K562 (cell line): ENCODE data around the gene ABCA1. TPM values are rescaled to one million over a fixed set of nuclear protein-coding genes. Genes with fewer than 3 reads are reported as not detected.

Source experiments
- DMBX1 ChIP-seq: fragments of 250-450 bp; sonication (Bioruptor Pico); IDR thresholded peaks from 2 replicates; pipeline ENCODE4 v1.8.0; 2022; ENCODE audit warnings: inconsistent platforms, mild to moderate bottlenecking, moderate library complexity, borderline replicate concordance
- E2F6 ChIP-seq, 2 experiments: IDR thresholded peaks; 2 replicates each; pipeline ENCODE4 v1.6.1; 2011; ENCODE audit warnings: borderline replicate concordance in 1 of 2, control low read depth in 1 of 2, low read depth in 1 of 2, low read length in 1 of 2, mild to moderate bottlenecking in 1 of 2, mixed read lengths in 1 of 2, moderate library complexity in 1 of 2; ENCODE audit not compliant: insufficient read depth in 1 of 2, insufficient read length in 1 of 2, poor library complexity in 1 of 2, severe bottlenecking in 1 of 2; ENCODE audit errors: extremely low read depth in 1 of 2
- FOXM1 ChIP-seq, 2 experiments: fragments of 450-650 bp in 1 of 2; sonication (generic) in 1 of 2; formaldehyde crosslinking in 1 of 2; IDR thresholded peaks; 2 replicates each; pipeline versions ENCODE4 v1.6.1 to v1.9.0; 2017 to 2022; ENCODE audit warnings: low read depth in 2 of 2, mild to moderate bottlenecking in 2 of 2, missing genetic modification reagents in 1 of 2, moderate library complexity in 1 of 2
- GTF2B ChIP-seq: IDR thresholded peaks from 2 replicates; pipeline ENCODE4 v1.6.1; 2011; ENCODE audit not compliant: insufficient read length; ENCODE audit errors: extremely low read depth
- HMG20B ChIP-seq: fragments of 250-450 bp; sonication (Bioruptor Pico); IDR thresholded peaks from 2 replicates; pipeline ENCODE4 v1.5.0; 2021; ENCODE audit warnings: mild to moderate bottlenecking
- KLF16 ChIP-seq: IDR thresholded peaks from 2 replicates; pipeline ENCODE4 v1.6.1; 2016; ENCODE audit warnings: antibody characterized with exemption
- NR0B1 ChIP-seq: fragments of 450-650 bp; IDR thresholded peaks from one replicate; pipeline ENCODE4 v1.6.1; 2018; ENCODE audit warnings: mild to moderate bottlenecking, moderate library complexity; ENCODE audit not compliant: partially characterized antibody
- PML ChIP-seq: IDR thresholded peaks from 2 replicates; pipeline ENCODE4 v1.6.1; 2012; ENCODE audit warnings: low read length, inconsistent platforms
- RBM14 ChIP-seq: fragments of 200-400 bp; formaldehyde crosslinking; IDR thresholded peaks from 2 replicates; pipeline ENCODE4 v1.6.1; 2018; ENCODE audit warnings: low read depth, mild to moderate bottlenecking, low read length, moderate library complexity, borderline replicate concordance; ENCODE audit not compliant: insufficient read depth
- THAP12 ChIP-seq: fragments of 250-450 bp; sonication (Bioruptor Pico); IDR thresholded peaks from 2 replicates; pipeline ENCODE4 v1.9.0; 2021; ENCODE audit warnings: mild to moderate bottlenecking, inconsistent platforms
- VEZF1 ChIP-seq: fragments of 200-800 bp; sonication (Bioruptor generic); IDR thresholded peaks from 2 replicates; pipeline ENCODE4 v1.6.1; 2017; ENCODE audit warnings: missing genetic modification characterization, missing compliant biosample characterization
- ZBTB1 ChIP-seq: sonication (generic); formaldehyde crosslinking; IDR thresholded peaks from 2 replicates; pipeline ENCODE4 v1.8.1; 2023; ENCODE audit warnings: missing genetic modification reagents, low read depth, mild to moderate bottlenecking, borderline replicate concordance
- ZNF133 ChIP-seq: fragments of 250-450 bp; sonication (Bioruptor Pico); IDR thresholded peaks from 2 replicates; pipeline ENCODE4 v1.4.0; 2020; ENCODE audit warnings: mild to moderate bottlenecking
- ZNF3 ChIP-seq: fragments of 250-450 bp; sonication (Bioruptor Pico); IDR thresholded peaks from 2 replicates; pipeline ENCODE4 v1.5.0; 2021; ENCODE audit warnings: mild to moderate bottlenecking, moderate library complexity
- ZNF589 ChIP-seq: fragments of 200-800 bp; sonication (Bioruptor generic); IDR thresholded peaks from 2 replicates; pipeline ENCODE4 v1.6.1; 2016; ENCODE audit warnings: low read depth, missing genetic modification characterization, missing compliant biosample characterization
- ZNF780A ChIP-seq: fragments of 250-450 bp; sonication (Bioruptor Pico); IDR thresholded peaks from 2 replicates; pipeline ENCODE4 v1.5.0; 2021; ENCODE audit warnings: mild to moderate bottlenecking
- polyA plus RNA-seq, 8 experiments: library from polyadenylated mRNA; depleted of rRNA in 4 of 8; stranded (reverse) in 5 of 8; unstranded in 3 of 8; fragments of >200 nt; fragmentation: Nextera tagmentation in 2 of 8; fragmentation: Illumina TruSeq in 1 of 8; extraction: Ambion mirVana in 2 of 8; extraction: Trizol in 1 of 8; gene quantifications; 2 replicates each; pipeline versions ENCODE4 v1.2.1 to v1.2.3, GENCODE V29; 2011 to 2014; ENCODE audit warnings: inconsistent platforms in 1 of 8, missing spikeins in 1 of 8
- total RNA-seq, 7 experiments: library from RNA; depleted of rRNA in 6 of 7; stranded (reverse); fragments of >200 nt in 6 of 7; fragmentation: Illumina TruSeq in 2 of 7; extraction: Trizol in 2 of 7; gene quantifications; 2 replicates each; pipeline versions ENCODE4 v1.2.1 to v1.2.3, GENCODE V29; 2011 to 2021; ENCODE audit warnings: low replicate concordance in 1 of 7

The ABCA1 gene
- total and polyA plus RNA-seq, 9 of the 15 experiments (the other 6 are each of a cell fraction or from before 2014, with no cell fraction given), result under 0.01 to 0.18 (median 0.02) TPM; not detected in 5

- TF ChIP-seq ZNF589 (CRISPR knock-in tag) (no peak), THAP12 (CRISPR knock-in tag) (no peak), KLF16 (no peak), DMBX1 (CRISPR knock-in tag) (no peak), VEZF1 (CRISPR knock-in tag) (peak; percentile 57), E2F6 (IDR thresholded peaks at IDR 0.05; ENCODE audit: borderline replicate concordance in 1 of 2, extremely low read depth in 1 of 2, insufficient read depth in 1 of 2, insufficient read length in 1 of 2, low read depth in 1 of 2, low read length in 1 of 2, poor library complexity in 1 of 2, severe bottlenecking in 1 of 2) (peak in 1 of 2 experiments; percentile 52), FOXM1 (IDR thresholded peaks at IDR 0.05; ENCODE audit: low read depth) (peak; percentile 71), FOXM1 (CRISPR knock-in tag; IDR thresholded peaks at IDR 0.05; ENCODE audit: low read depth) (no peak), ZNF780A (no peak), RBM14 (no peak), ZNF133 (CRISPR knock-in tag) (no peak), ZNF3 (CRISPR knock-in tag) (no peak), GTF2B (no peak), PML (no peak), HMG20B (CRISPR knock-in tag) (no peak), NR0B1 (no peak), ZBTB1 (CRISPR knock-in tag) (no peak)
These were observed 40.3 kb upstream of the ABCA1 start (continued) for GRCh38 chr9:104968025-104968982.
